B cell (primary cell): Measurements from ENCODE around the gene PPP6R3. TPM values are rescaled to one million over a fixed set of nuclear protein-coding genes. Genes with fewer than 3 reads are reported as not detected.

ENCODE experiments used
- ATAC-seq: fragments of 200-7000 bp; cut with Tn5 transposase; one replicate; pipeline ENCODE4 v1.10.0; 2021; ENCODE audit warnings: low read depth, mild to moderate bottlenecking, moderate number of reproducible peaks, moderate library complexity
- CTCF ChIA-PET: fragments of 350-600 bp; sonication (Branson Sonifier 250); formaldehyde crosslinking; loops from one replicate; lab custom pipeline; 2021; ENCODE audit warnings: antibody characterized with exemption, inconsistent platforms; lab: Charles Lee
- POLR2A ChIA-PET: fragments of 350-600 bp; sonication (Branson Sonifier 250); formaldehyde crosslinking; loops from one replicate; lab custom pipeline; 2021; ENCODE audit warnings: antibody characterized with exemption; lab: Charles Lee
- DNase-seq: peaks from one replicate; pipeline ENCODE4 v3.0.0; 2013
- H2AFZ ChIP-seq: 2 replicates; pipeline ENCODE4 v1.6.1; 2012; ENCODE audit warnings: mild to moderate bottlenecking, low read depth, low read length; ENCODE audit not compliant: insufficient read depth, poor library complexity, severe bottlenecking
- H3K27ac ChIP-seq, 2 donors: 1 replicate in 1 of 2; 2 replicates in 1 of 2; pipeline ENCODE4 v1.5.1; 2012 to 2013; ENCODE audit warnings: low read length in 2 of 2, mild to moderate bottlenecking in 2 of 2, moderate library complexity in 1 of 2
- H3K27me3 ChIP-seq, 4 experiments: fragments of 200-600 bp in 1 of 4; sonication (generic) in 1 of 4; replicated peaks in 1 of 4; 1 replicate in 2 of 4; 2 replicates in 2 of 4; pipeline versions ENCODE4 v1.6.1 to v1.7.0; 2013 to 2016; ENCODE audit warnings: low read length in 3 of 4, mild to moderate bottlenecking in 2 of 4, mixed read lengths in 1 of 4, moderate library complexity in 1 of 4; ENCODE audit not compliant: insufficient read depth in 4 of 4, control insufficient read depth in 3 of 4; ENCODE audit errors: control extremely low read depth in 1 of 4
- H3K36me3 ChIP-seq, 2 experiments: replicated peaks in 1 of 2; 1 replicate in 1 of 2; 2 replicates in 1 of 2; pipeline versions ENCODE4 v1.6.1 to v1.7.1; 2013; ENCODE audit warnings: low read length in 1 of 2; ENCODE audit not compliant: insufficient read depth in 2 of 2, control insufficient read depth in 1 of 2; ENCODE audit errors: control extremely low read depth in 1 of 2, extremely low read depth in 1 of 2
- H3K4me1 ChIP-seq, 2 donors: fragments of 200-600 bp in 1 of 2; sonication (generic) in 1 of 2; 1 replicate in 1 of 2; 2 replicates in 1 of 2; pipeline versions ENCODE4 v1.5.1 to v1.6.1; 2013 to 2017; ENCODE audit warnings: low read length in 2 of 2; ENCODE audit not compliant: control insufficient read depth in 2 of 2, insufficient read depth in 2 of 2
- H3K4me2 ChIP-seq: replicated peaks from 2 replicates; pipeline ENCODE3; 2012; ENCODE audit warnings: mild to moderate bottlenecking, low read depth, low read length; ENCODE audit not compliant: poor library complexity, severe bottlenecking
- H3K4me3 ChIP-seq, 5 experiments: fragments of 200-600 bp in 1 of 5; sonication (generic) in 1 of 5; 1 replicate in 3 of 5; 2 replicates in 2 of 5; pipeline versions ENCODE4 v1.5.1 to v1.7.0; 2011 to 2016; ENCODE audit warnings: low read length in 4 of 5, mild to moderate bottlenecking in 4 of 5, low read depth in 2 of 5, control low read depth in 1 of 5, moderate library complexity in 1 of 5; ENCODE audit not compliant: insufficient read depth in 1 of 5; ENCODE audit errors: control extremely low read depth in 1 of 5, extremely low read depth in 1 of 5
- H3K79me2 ChIP-seq: fragments of 200-600 bp; sonication (generic); one replicate; pipeline ENCODE4 v1.6.0; 2016; ENCODE audit warnings: low read length; ENCODE audit not compliant: control insufficient read depth, insufficient read depth
- H3K9ac ChIP-seq: fragments of 200-600 bp; sonication (generic); 2 replicates; pipeline ENCODE4 v1.6.1; 2017; ENCODE audit warnings: mild to moderate bottlenecking, low read length, moderate library complexity
- H3K9me3 ChIP-seq, 3 donors: one replicate each; pipeline versions ENCODE4 v1.6.1 to v1.7.1; 2013; ENCODE audit warnings: low read length in 2 of 3; ENCODE audit not compliant: control insufficient read depth in 2 of 3, insufficient read depth in 1 of 3; ENCODE audit errors: control extremely low read depth in 1 of 3
- H4K20me1 ChIP-seq: 2 replicates; pipeline ENCODE4 v1.6.0; 2012; ENCODE audit warnings: mild to moderate bottlenecking, low read length; ENCODE audit not compliant: insufficient read depth, control insufficient read depth, poor library complexity, severe bottlenecking
- H3K27ac Mint-ChIP-seq: one replicate; pipeline ENCODE4 v1.8.0; 2021; ENCODE audit warnings: mixed read lengths
- H3K27me3 Mint-ChIP-seq: one replicate; pipeline ENCODE4 v1.8.0; 2021; ENCODE audit warnings: mixed read lengths
- H3K4me1 Mint-ChIP-seq: one replicate; pipeline ENCODE4 v1.8.0; 2021; ENCODE audit warnings: mixed read lengths
- H3K4me3 Mint-ChIP-seq: one replicate; pipeline ENCODE4 v1.8.0; 2021; ENCODE audit warnings: mixed read lengths
- H3K9me3 Mint-ChIP-seq: one replicate; pipeline ENCODE4 v1.8.0; 2022; ENCODE audit warnings: mixed read lengths; ENCODE audit not compliant: insufficient read depth
- EZH2 ChIP-seq: IDR thresholded peaks from 2 replicates; pipeline ENCODE4 v1.6.1; 2012; ENCODE audit warnings: borderline replicate concordance, low read depth, mild to moderate bottlenecking, moderate library complexity, low read length; ENCODE audit not compliant: insufficient read depth, poor library complexity, severe bottlenecking
- WGBS: methylation state at CpG from one replicate; pipeline ENCODE4 v1.1.5; 2013; ENCODE audit warnings: missing lambda C conversion rate; ENCODE audit not compliant: insufficient coverage; 5-methylcytosine and 5-hydroxymethylcytosine counted together
- intact Hi-C: fragments of 100-400 bp; cut with micrococcal nuclease; formaldehyde crosslinking; loops from one replicate; pipeline ENCODE4 v1.10.0; 2022
- polyA plus RNA-seq: library from polyadenylated mRNA; depleted of rRNA; stranded (reverse); fragments of >200 nt; gene quantifications from 2 replicates; pipeline ENCODE4 v1.2.3, GENCODE V29; 2012
- total RNA-seq, 2 donors: library from RNA; stranded (reverse); fragments of 120-200 nt in 1 of 2; gene quantifications; 1 replicate in 1 of 2; 2 replicates in 1 of 2; pipeline versions ENCODE4 v1.2.3 to v1.2.4, GENCODE V29; 2013 to 2022
- TF ChIP-seq, protein P1 (sequence below): fragments of 200-600 bp; IDR thresholded peaks from one replicate; pipeline ENCODE4 v1.8.0; 2022; ENCODE audit warnings: antibody characterized with exemption, mild to moderate bottlenecking

PPP6R3 gene
- total and polyA plus RNA-seq, 2 donors (not counting 1 experiment from before 2014, with no cell fraction given): 48.5 to 159 TPM

- Mint-ChIP-seq H3K27ac (peak overlapping the region; percentile 21), H3K4me1 (peaks cover 89% of the 10 kb centered on the region), H3K9me3 (no peaks in the 10 kb centered on the region), H3K4me3 (peak overlapping the region; percentile 52), H3K27me3 (no peaks in the 10 kb centered on the region)
- Histone ChIP-seq H3K27me3 (no peaks in the 10 kb centered on the region), H3K4me2 (peak overlapping the region; percentile 56), H3K9ac (peak overlapping the region; percentile 6), H3K27ac (peak overlapping the region; percentile 32 to 51), H2AFZ (no peak overlapping the region), H3K4me1 (peaks cover 69 to 83% of the 10 kb centered on the region in 2 donors), H3K4me3 (no peak overlapping the region), H3K79me2 (peaks cover 100% of the 10 kb centered on the region), H3K36me3 (peaks cover 3 to 4% of the 10 kb centered on the region in 2 experiments), H4K20me1 (peaks cover 99% of the 10 kb centered on the region), H3K9me3 (no peaks in the 10 kb centered on the region)
- peak; percentile 53 for ATAC-seq
- 50% methylated on average over 1 of the region's 3 CpGs for WGBS
- ChIA-PET POLR2A (no interaction called here), CTCF (no interaction called here)
- TF ChIP-seq, protein P1, sequence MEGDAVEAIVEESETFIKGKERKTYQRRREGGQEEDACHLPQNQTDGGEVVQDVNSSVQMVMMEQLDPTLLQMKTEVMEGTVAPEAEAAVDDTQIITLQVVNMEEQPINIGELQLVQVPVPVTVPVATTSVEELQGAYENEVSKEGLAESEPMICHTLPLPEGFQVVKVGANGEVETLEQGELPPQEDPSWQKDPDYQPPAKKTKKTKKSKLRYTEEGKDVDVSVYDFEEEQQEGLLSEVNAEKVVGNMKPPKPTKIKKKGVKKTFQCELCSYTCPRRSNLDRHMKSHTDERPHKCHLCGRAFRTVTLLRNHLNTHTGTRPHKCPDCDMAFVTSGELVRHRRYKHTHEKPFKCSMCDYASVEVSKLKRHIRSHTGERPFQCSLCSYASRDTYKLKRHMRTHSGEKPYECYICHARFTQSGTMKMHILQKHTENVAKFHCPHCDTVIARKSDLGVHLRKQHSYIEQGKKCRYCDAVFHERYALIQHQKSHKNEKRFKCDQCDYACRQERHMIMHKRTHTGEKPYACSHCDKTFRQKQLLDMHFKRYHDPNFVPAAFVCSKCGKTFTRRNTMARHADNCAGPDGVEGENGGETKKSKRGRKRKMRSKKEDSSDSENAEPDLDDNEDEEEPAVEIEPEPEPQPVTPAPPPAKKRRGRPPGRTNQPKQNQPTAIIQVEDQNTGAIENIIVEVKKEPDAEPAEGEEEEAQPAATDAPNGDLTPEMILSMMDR: no peak
- no peak for TF ChIP-seq EZH2
- intact Hi-C loops: loop anchor here (10.0 kb wide), 2 partner anchors 434 to 576 kb away; partner anchors contain the start of genes NDUFS8, TCIRG1 and TPCN2
- peak; percentile 31 for DNase-seq
These were observed 7.8 kb downstream of the PPP6R3 start for GRCh38 chr11:68468217-68468828.

- Histone ChIP-seq H3K9ac (peak overlapping the region; percentile 6), H3K9me3 (no peaks in the 10 kb centered on the region), H4K20me1 (peaks cover 99% of the 10 kb centered on the region), H3K27ac (peak overlapping the region in 1 of 2 donors; percentile 44), H3K27me3 (no peaks in the 10 kb centered on the region), H3K79me2 (peaks cover 100% of the 10 kb centered on the region), H2AFZ (no peak overlapping the region), H3K4me2 (peak overlapping the region; percentile 56), H3K36me3 (peaks cover 4% of the 10 kb centered on the region in 2 experiments), H3K4me3 (peak overlapping the region in 1 of 5 experiments; percentile 19), H3K4me1 (peaks cover 68 to 85% of the 10 kb centered on the region in 2 donors)
- H3K4me1 Mint-ChIP-seq: peaks cover 88% of the 10 kb centered on the region
- CTCF ChIA-PET: no interaction called here
- peak overlapping the region; percentile 21 for H3K27ac Mint-ChIP-seq
- no CpG with 5 or more reads among the region's 2 CpGs for WGBS
- no peak for DNase-seq
- peak overlapping the region; percentile 57 for H3K4me3 Mint-ChIP-seq
- intact Hi-C loops: loop anchor here (10.0 kb wide), 2 partner anchors 434 to 576 kb away; partner anchors contain the start of genes NDUFS8, TCIRG1 and TPCN2
- POLR2A ChIA-PET: no interaction called here
- H3K9me3 Mint-ChIP-seq: no peaks in the 10 kb centered on the region
- no peaks in the 10 kb centered on the region for H3K27me3 Mint-ChIP-seq
- ATAC-seq: no peak
- TF ChIP-seq, protein P1: no peak
- no peak for TF ChIP-seq EZH2
These were observed 8.6 kb downstream of the PPP6R3 start for GRCh38 chr11:68469122-68469521.
